K562 (cell line): ENCODE results near the gene PCNX2. TPM values are rescaled to one million over a fixed set of nuclear protein-coding genes. Genes with fewer than 3 reads are reported as not detected.
A peak's percentile ranks its signal among the peaks of the same experiment; 100 is the strongest.

Experiments
- ATAC-seq: fragments of 200-7000 bp; cut with Tn5 transposase; 3 replicates; pipeline ENCODE4 v1.9.1; 2020; ENCODE audit warnings: moderate library complexity
- BruUV-seq: library from RNA; stranded (reverse); fragments of 400-500 nt; replicated peaks from 2 replicates; lab custom pipeline; 2021; lab: Mats Ljungman, UMichigan
- CTCF ChIA-PET: fragments of 300-600 bp; formaldehyde crosslinking; extraction: SDS; loops from one replicate; lab custom pipeline; 2021; ENCODE audit warnings: low intra/inter-chr PET ratio; lab: Yijun Ruan, JAX
- POLR2A ChIA-PET: fragments of 300-600, 350-650 bp; sonication (Branson Sonifier 250); formaldehyde crosslinking; extraction: SDS; loops from one replicate; lab custom pipeline; 2021; ENCODE audit warnings: antibody characterized with exemption, inconsistent platforms; lab: Yijun Ruan, JAX
- DNase-seq, 4 experiments: peaks; one replicate each; pipeline versions ENCODE4 v3.0.0 to v3.0.0-alpha.2; 2011 to 2018; ENCODE audit warnings: low spot score in 3 of 4, mixed read lengths in 3 of 4; ENCODE audit errors: extremely low read depth in 1 of 4
- FAIRE-seq: peaks from 2 replicates; lab custom pipeline; 2011; peaks lifted over from hg19 to GRCh38; lab: Jason Lieb, UNC
- H2AFZ ChIP-seq: 2 replicates; pipeline ENCODE4 v1.6.0; 2011; ENCODE audit warnings: low read depth, low read length, control low read depth, inconsistent platforms
- H3K27ac ChIP-seq: fragments of 200-600 bp; 3 replicates; pipeline ENCODE4 v1.8.0; 2011; ENCODE audit warnings: low read depth, mild to moderate bottlenecking, control low read depth, inconsistent platforms, low read length, moderate library complexity, mixed read lengths; ENCODE audit errors: extremely low read depth
- H3K27me3 ChIP-seq, 2 experiments: fragments of 300-600 bp in 1 of 2; 2 replicates in 1 of 2; 3 replicates in 1 of 2; pipeline versions ENCODE4 v1.6.0 to v1.8.0; 2011; ENCODE audit warnings: inconsistent platforms in 2 of 2, low read length in 2 of 2, mild to moderate bottlenecking in 1 of 2, mixed read lengths in 1 of 2, moderate library complexity in 1 of 2; ENCODE audit not compliant: control insufficient read depth in 2 of 2, insufficient read depth in 2 of 2
- H3K36me3 ChIP-seq: fragments of 300-600 bp; 3 replicates; pipeline ENCODE4 v1.8.0; 2011; ENCODE audit warnings: mild to moderate bottlenecking, low read length, inconsistent platforms; ENCODE audit not compliant: control insufficient read depth, insufficient read depth
- H3K4me1 ChIP-seq, 2 experiments: fragments of 200-600 bp in 1 of 2; replicated peaks in 1 of 2; 2 replicates in 1 of 2; 3 replicates in 1 of 2; pipeline versions ENCODE4 v1.5.1 to v1.8.0; 2011; ENCODE audit warnings: inconsistent platforms in 2 of 2, low read length in 2 of 2, mild to moderate bottlenecking in 1 of 2, mixed read lengths in 1 of 2, moderate library complexity in 1 of 2; ENCODE audit not compliant: control insufficient read depth in 2 of 2, insufficient read depth in 2 of 2
- H3K4me2 ChIP-seq: 2 replicates; pipeline ENCODE4 v1.6.1; 2011; ENCODE audit warnings: low read length, control low read depth, inconsistent platforms, mixed read lengths; ENCODE audit not compliant: insufficient read depth
- H3K4me3 ChIP-seq: fragments of 200-600 bp; sonication (generic), shearing (Covaris generic); 2 replicates; pipeline ENCODE4 v1.5.1; 2016; ENCODE audit warnings: control low read depth, inconsistent platforms
- H3K79me2 ChIP-seq: fragments of 200-600 bp; 3 replicates; pipeline ENCODE4 v1.8.0; 2011; ENCODE audit warnings: low read length, inconsistent platforms; ENCODE audit not compliant: control insufficient read depth, insufficient read depth
- H3K9ac ChIP-seq, 2 experiments: 2 replicates each; pipeline versions ENCODE4 v1.6.0 to v1.6.1; 2011; ENCODE audit warnings: low read depth in 2 of 2, low read length in 2 of 2, control low read depth in 1 of 2, inconsistent platforms in 1 of 2, mild to moderate bottlenecking in 1 of 2, mixed read lengths in 1 of 2; ENCODE audit not compliant: insufficient read depth in 1 of 2
- H3K9me1 ChIP-seq: one replicate; pipeline ENCODE4 v1.6.0; 2011; ENCODE audit warnings: inconsistent platforms, mild to moderate bottlenecking, low read length, moderate library complexity; ENCODE audit not compliant: control insufficient read depth, insufficient read depth
- H3K9me3 ChIP-seq: replicated peaks from 2 replicates; pipeline ENCODE4 v1.5.1; 2011; ENCODE audit warnings: low read depth, low read length, inconsistent platforms; ENCODE audit not compliant: control insufficient read depth, insufficient read depth
- H4K20me1 ChIP-seq: replicated peaks from 2 replicates; pipeline ENCODE4 v1.6.1; 2011; ENCODE audit warnings: low read length, inconsistent platforms, mixed read lengths; ENCODE audit not compliant: control insufficient read depth, insufficient read depth
- DEAF1 ChIP-seq: fragments of 450-650 bp; formaldehyde crosslinking; IDR thresholded peaks from 2 replicates; pipeline ENCODE4 v1.4.0; 2020; ENCODE audit warnings: mild to moderate bottlenecking, moderate library complexity
- POLR2A ChIP-seq: fragments of 450-650 bp; conservative IDR thresholded peaks from 2 replicates; pipeline ENCODE4 v1.6.1; 2016
- POLR2AphosphoS5 ChIP-seq: IDR thresholded peaks from 2 replicates; pipeline ENCODE4 v1.6.1; 2011; ENCODE audit warnings: mild to moderate bottlenecking, low read depth, low read length, moderate library complexity; ENCODE audit not compliant: control insufficient read depth, insufficient read depth
- PPARD ChIP-seq: fragments of 250-450 bp; sonication (Bioruptor Pico); IDR thresholded peaks from 2 replicates; pipeline ENCODE4 v1.8.0; 2022; ENCODE audit warnings: inconsistent platforms, mild to moderate bottlenecking, moderate library complexity
- PTTG1 ChIP-seq: fragments of 450-650 bp; IDR thresholded peaks from 2 replicates; pipeline ENCODE4 v1.6.1; 2016; ENCODE audit warnings: low read depth, mild to moderate bottlenecking, missing genetic modification characterization, missing compliant biosample characterization
- RERE ChIP-seq: sonication (generic); formaldehyde crosslinking; IDR thresholded peaks from 2 replicates; pipeline ENCODE4 v1.8.0; 2023; ENCODE audit warnings: missing genetic modification reagents, mild to moderate bottlenecking, borderline replicate concordance
- RHOXF2B ChIP-seq: fragments of 250-450 bp; sonication (Bioruptor Pico); conservative IDR thresholded peaks from 2 replicates; pipeline ENCODE4 v1.5.1; 2021
- ZNF431 ChIP-seq: sonication (generic); formaldehyde crosslinking; IDR thresholded peaks from 2 replicates; pipeline ENCODE4 v1.8.0; 2022; ENCODE audit warnings: mild to moderate bottlenecking, missing genetic modification reagents
- WGBS: fragments of 100-300 bp; shearing (Covaris generic); methylation state at CpG from one replicate; pipeline ENCODE4 v1.1.6; 2016; ENCODE audit warnings: low coverage, mixed read lengths; ENCODE audit not compliant: insufficient coverage; ENCODE audit errors: missing lambda C conversion rate; 5-methylcytosine and 5-hydroxymethylcytosine counted together
- in situ Hi-C: fragments of 300-500 bp; cut with MboI; formaldehyde crosslinking; loops from 4 replicates; pipeline ENCODE4 v1.15.0; 2018; ENCODE audit warnings: inconsistent platforms, mixed read lengths
- intact Hi-C: fragments of 100-400 bp; cut with micrococcal nuclease; formaldehyde crosslinking; loops from 2 replicates; pipeline ENCODE4 v1.14.2; 2022
- polyA plus RNA-seq, 8 experiments: library from polyadenylated mRNA; depleted of rRNA in 4 of 8; stranded (reverse) in 5 of 8; unstranded in 3 of 8; fragments of >200 nt; fragmentation: Nextera tagmentation in 2 of 8; fragmentation: Illumina TruSeq in 1 of 8; extraction: Ambion mirVana in 2 of 8; extraction: Trizol in 1 of 8; gene quantifications; 2 replicates each; pipeline versions ENCODE4 v1.2.1 to v1.2.3, GENCODE V29; 2011 to 2014; ENCODE audit warnings: inconsistent platforms in 1 of 8, missing spikeins in 1 of 8
- total RNA-seq, 7 experiments: library from RNA; depleted of rRNA in 6 of 7; stranded (reverse); fragments of >200 nt in 6 of 7; fragmentation: Illumina TruSeq in 2 of 7; extraction: Trizol in 2 of 7; gene quantifications; 2 replicates each; pipeline versions ENCODE4 v1.2.1 to v1.2.3, GENCODE V29; 2011 to 2021; ENCODE audit warnings: low replicate concordance in 1 of 7
- TF ChIP-seq, protein P1 (sequence below), 2 experiments: fragments of 200-800 bp in 1 of 2; sonication (Bioruptor generic) in 1 of 2; sonication (generic) in 1 of 2; formaldehyde crosslinking in 1 of 2; IDR thresholded peaks in 1 of 2; conservative IDR thresholded peaks in 1 of 2; 2 replicates each; pipeline versions ENCODE4 v1.5.0 to v1.6.1; 2016 to 2020; ENCODE audit warnings: missing compliant biosample characterization in 1 of 2, missing genetic modification characterization in 1 of 2, missing genetic modification reagents in 1 of 2

PCNX2 gene
- total and polyA plus RNA-seq, 9 of the 15 experiments (the other 6 are each of a cell fraction or from before 2014, with no cell fraction given) = 0.07 to 0.33 TPM; not detected in 7

DNA sequence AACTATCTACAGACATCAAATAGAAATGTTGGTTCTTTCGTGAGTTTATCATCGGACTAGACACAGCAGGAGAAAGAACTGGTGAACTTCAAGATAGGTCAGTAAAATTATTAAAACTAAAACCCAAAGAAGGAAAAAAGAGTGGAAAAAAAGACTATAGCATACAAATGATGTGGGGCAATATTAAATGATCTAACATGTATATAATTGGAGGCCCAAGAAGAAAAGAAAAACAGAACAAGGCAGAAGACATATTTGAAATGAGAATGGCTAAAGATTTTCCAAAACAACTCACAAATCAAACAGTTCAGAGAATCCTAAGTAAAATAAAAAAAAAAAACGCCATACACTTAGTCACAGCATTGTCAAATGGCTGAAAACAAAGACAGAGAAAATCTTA lies 101.8 kb downstream of the PCNX2 start:
- H4K20me1 ChIP-seq = no peaks in the 10 kb centered on the region
- H3K9me3 ChIP-seq = no peaks in the 10 kb centered on the region
- DNase-seq = no peak
- no peaks in the 10 kb centered on the region for H3K79me2 ChIP-seq
- H3K4me3 ChIP-seq = no peak overlapping the region
- CTCF ChIA-PET = no interaction called here
- H3K27ac ChIP-seq = no peak overlapping the region
- H3K27me3 ChIP-seq = no peaks in the 10 kb centered on the region
- no peak overlapping the region for H2AFZ ChIP-seq
- H3K36me3 ChIP-seq = no peaks in the 10 kb centered on the region
- BruUV-seq = no TSS peak
- peak; percentile 56 for FAIRE-seq
- H3K9me1 ChIP-seq = no peaks in the 10 kb centered on the region
- TF ChIP-seq DEAF1 (CRISPR knock-in tag) = no peak
- no peak for TF ChIP-seq PPARD (CRISPR knock-in tag)
- TF ChIP-seq RERE = no peak
- no peak for TF ChIP-seq POLR2A
- TF ChIP-seq, protein P1, sequence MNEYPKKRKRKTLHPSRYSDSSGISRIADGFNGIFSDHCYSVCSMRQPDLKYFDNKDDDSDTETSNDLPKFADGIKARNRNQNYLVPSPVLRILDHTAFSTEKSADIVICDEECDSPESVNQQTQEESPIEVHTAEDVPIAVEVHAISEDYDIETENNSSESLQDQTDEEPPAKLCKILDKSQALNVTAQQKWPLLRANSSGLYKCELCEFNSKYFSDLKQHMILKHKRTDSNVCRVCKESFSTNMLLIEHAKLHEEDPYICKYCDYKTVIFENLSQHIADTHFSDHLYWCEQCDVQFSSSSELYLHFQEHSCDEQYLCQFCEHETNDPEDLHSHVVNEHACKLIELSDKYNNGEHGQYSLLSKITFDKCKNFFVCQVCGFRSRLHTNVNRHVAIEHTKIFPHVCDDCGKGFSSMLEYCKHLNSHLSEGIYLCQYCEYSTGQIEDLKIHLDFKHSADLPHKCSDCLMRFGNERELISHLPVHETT (CRISPR knock-in tag; conservative IDR thresholded peaks at IDR 0.05 in 1 of 2, IDR thresholded peaks at IDR 0.05 in 1 of 2) = no peak
- no peak for TF ChIP-seq POLR2AphosphoS5
- TF ChIP-seq PTTG1 (tag) = no peak
- no peak for TF ChIP-seq RHOXF2B (CRISPR knock-in tag)
- no peak for TF ChIP-seq ZNF431 (CRISPR knock-in tag)
- TF ChIP-seq, all 486 proteins: peak for 0
- in situ Hi-C loops = no loop called here
- no peak overlapping the region for H3K4me2 ChIP-seq
- POLR2A ChIA-PET = no interaction called here
- H3K9ac ChIP-seq = no peak overlapping the region
- WGBS = 0% methylated on average over 3 of the region's 3 CpGs
- intact Hi-C loops = no loop called here
- no peaks in the 10 kb centered on the region for H3K4me1 ChIP-seq
- ATAC-seq = no peak
